GM12875 (cell line): ENCODE data around the gene ZMPSTE24.
"Not testable (repeated sequence)": the region's sequence is repeated elsewhere in the genome, so short reads cannot be mapped to it uniquely, and the experiment has no call there.

ENCODE experiments used
- H3K4me3 ChIP-seq: one replicate; pipeline ENCODE4 v1.5.1; 2011; ENCODE audit warnings: low read depth, low read length, control low read depth
- TF ChIP-seq, protein P1 (sequence below): IDR thresholded peaks from 2 replicates; pipeline ENCODE4 v1.5.1; 2011; ENCODE audit warnings: low read depth, mild to moderate bottlenecking, control low read depth, inconsistent platforms, low read length, moderate library complexity, borderline replicate concordance; ENCODE audit not compliant: insufficient read depth

The ZMPSTE24 gene

DNA sequence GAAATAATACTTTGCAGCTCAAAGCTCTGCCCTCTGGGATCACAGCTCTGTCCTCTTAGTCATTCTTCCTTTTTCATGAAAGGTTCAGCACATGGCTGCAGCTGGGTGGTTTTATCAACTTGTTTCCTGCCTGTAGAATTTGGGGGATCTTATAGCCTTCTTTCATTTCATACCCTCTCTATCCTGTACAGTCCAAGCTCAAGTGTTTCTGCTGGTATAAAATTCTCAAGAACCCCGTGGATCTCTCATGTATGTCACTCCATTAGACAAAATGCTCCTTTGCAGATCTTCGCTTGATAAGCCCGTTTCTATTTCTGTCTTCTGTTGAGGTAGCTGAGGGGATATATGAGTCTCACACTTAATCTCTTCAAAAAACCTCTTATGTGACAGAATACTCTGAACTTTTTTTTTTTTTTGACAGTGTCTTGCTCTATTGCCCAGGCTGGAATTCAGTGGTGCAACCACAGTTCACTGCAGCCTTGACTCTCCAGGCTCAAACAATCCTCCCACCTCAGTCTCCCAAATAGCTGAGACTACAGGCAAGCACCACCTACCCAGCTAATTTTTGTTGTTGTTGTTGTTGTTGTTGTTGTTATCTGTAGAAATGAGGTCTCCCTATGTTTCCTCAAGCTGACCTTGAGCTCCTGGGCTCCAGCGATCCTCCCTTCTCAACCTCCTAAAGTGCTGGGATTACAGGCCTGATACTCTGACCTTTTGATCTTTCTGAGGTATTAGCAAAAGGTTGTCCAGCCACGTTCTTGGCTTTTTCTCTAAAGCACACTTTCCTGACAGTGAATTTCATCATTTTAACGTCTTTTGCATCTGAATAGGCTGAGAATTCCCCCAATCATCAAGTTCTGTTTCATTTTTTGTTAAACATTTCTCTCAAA, 83.7 kb downstream of the ZMPSTE24 start:
- TF ChIP-seq, protein P1, sequence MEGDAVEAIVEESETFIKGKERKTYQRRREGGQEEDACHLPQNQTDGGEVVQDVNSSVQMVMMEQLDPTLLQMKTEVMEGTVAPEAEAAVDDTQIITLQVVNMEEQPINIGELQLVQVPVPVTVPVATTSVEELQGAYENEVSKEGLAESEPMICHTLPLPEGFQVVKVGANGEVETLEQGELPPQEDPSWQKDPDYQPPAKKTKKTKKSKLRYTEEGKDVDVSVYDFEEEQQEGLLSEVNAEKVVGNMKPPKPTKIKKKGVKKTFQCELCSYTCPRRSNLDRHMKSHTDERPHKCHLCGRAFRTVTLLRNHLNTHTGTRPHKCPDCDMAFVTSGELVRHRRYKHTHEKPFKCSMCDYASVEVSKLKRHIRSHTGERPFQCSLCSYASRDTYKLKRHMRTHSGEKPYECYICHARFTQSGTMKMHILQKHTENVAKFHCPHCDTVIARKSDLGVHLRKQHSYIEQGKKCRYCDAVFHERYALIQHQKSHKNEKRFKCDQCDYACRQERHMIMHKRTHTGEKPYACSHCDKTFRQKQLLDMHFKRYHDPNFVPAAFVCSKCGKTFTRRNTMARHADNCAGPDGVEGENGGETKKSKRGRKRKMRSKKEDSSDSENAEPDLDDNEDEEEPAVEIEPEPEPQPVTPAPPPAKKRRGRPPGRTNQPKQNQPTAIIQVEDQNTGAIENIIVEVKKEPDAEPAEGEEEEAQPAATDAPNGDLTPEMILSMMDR: no peak
- H3K4me3 ChIP-seq: no peak overlapping the region

GRCh38 chr1:40342381-40342717, 84.3 kb downstream of the ZMPSTE24 start:
- not testable (repeated sequence) for H3K4me3 ChIP-seq
